ENCODE results near the gene CYSLTR2.

The CYSLTR2 gene

GRCh38 chr13:48645845-48646244, 7.9 kb upstream of the CYSLTR2 start:
- Histone ChIP-seq H3K4me1 (ENCODE audit: control insufficient read depth, low read depth, low read length) (no peaks in the 10 kb centered on the region), H3K9me3 (ENCODE audit: control insufficient read depth, low read depth, low read length) (no peaks in the 10 kb centered on the region), H3K4me3 (ENCODE audit: low read length) (no peak overlapping the region), H3K36me3 (ENCODE audit: control insufficient read depth, low read depth, low read length) (no peaks in the 10 kb centered on the region), H3K27me3 (ENCODE audit: control insufficient read depth, insufficient read depth, low read length) (no peaks in the 10 kb centered on the region), H3K27ac (ENCODE audit: low read length) (no peak overlapping the region), H3K9ac (ENCODE audit: low read length) (no peak overlapping the region)

GRCh38 chr13:48646791-48647190, 6.9 kb upstream of the CYSLTR2 start:
- Histone ChIP-seq H3K4me3 (ENCODE audit: low read length) (no peak overlapping the region), H3K9me3 (ENCODE audit: control insufficient read depth, low read depth, low read length) (no peaks in the 10 kb centered on the region), H3K27ac (ENCODE audit: low read length) (no peak overlapping the region), H3K9ac (ENCODE audit: low read length) (no peak overlapping the region), H3K27me3 (ENCODE audit: control insufficient read depth, insufficient read depth, low read length) (no peaks in the 10 kb centered on the region), H3K4me1 (ENCODE audit: control insufficient read depth, low read depth, low read length) (no peaks in the 10 kb centered on the region), H3K36me3 (ENCODE audit: control insufficient read depth, low read depth, low read length) (no peaks in the 10 kb centered on the region)

DNA sequence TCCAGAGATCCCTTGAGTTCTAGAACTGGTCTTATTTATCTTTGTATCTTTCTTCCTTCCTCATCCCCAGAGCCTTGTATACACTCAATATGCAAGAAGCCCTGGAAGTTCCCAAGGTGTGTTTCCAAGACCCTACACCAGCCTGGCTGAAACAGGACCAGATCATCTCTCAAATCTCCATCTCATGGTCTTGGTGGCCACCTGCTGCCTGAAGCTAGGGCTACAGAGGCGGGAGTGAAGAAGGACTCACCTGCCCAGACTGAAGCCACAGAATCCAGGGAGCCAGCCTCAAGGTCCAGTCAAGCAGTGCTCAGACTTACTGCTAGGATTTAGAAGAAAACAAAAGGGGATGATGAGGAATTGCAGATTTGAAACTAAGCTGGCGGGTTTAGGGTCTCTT, 6.1 kb upstream of the CYSLTR2 start:
- Histone ChIP-seq H3K36me3 (ENCODE audit: control insufficient read depth, low read depth, low read length) (no peaks in the 10 kb centered on the region), H3K4me3 (ENCODE audit: low read length) (no peak overlapping the region), H3K27ac (ENCODE audit: low read length) (no peak overlapping the region), H3K9me3 (ENCODE audit: control insufficient read depth, low read depth, low read length) (no peaks in the 10 kb centered on the region), H3K9ac (ENCODE audit: low read length) (no peak overlapping the region), H3K4me1 (ENCODE audit: control insufficient read depth, low read depth, low read length) (no peaks in the 10 kb centered on the region), H3K27me3 (ENCODE audit: control insufficient read depth, insufficient read depth, low read length) (no peaks in the 10 kb centered on the region)

GRCh38 chr13:48648446-48648845, 5.3 kb upstream of the CYSLTR2 start:
- Histone ChIP-seq H3K9me3 (ENCODE audit: control insufficient read depth, low read depth, low read length) (no peaks in the 10 kb centered on the region), H3K4me1 (ENCODE audit: control insufficient read depth, low read depth, low read length) (no peaks in the 10 kb centered on the region), H3K27me3 (ENCODE audit: control insufficient read depth, insufficient read depth, low read length) (no peaks in the 10 kb centered on the region), H3K27ac (ENCODE audit: low read length) (no peak overlapping the region), H3K36me3 (ENCODE audit: control insufficient read depth, low read depth, low read length) (no peaks in the 10 kb centered on the region), H3K9ac (ENCODE audit: low read length) (no peak overlapping the region), H3K4me3 (ENCODE audit: low read length) (no peak overlapping the region)

DNA sequence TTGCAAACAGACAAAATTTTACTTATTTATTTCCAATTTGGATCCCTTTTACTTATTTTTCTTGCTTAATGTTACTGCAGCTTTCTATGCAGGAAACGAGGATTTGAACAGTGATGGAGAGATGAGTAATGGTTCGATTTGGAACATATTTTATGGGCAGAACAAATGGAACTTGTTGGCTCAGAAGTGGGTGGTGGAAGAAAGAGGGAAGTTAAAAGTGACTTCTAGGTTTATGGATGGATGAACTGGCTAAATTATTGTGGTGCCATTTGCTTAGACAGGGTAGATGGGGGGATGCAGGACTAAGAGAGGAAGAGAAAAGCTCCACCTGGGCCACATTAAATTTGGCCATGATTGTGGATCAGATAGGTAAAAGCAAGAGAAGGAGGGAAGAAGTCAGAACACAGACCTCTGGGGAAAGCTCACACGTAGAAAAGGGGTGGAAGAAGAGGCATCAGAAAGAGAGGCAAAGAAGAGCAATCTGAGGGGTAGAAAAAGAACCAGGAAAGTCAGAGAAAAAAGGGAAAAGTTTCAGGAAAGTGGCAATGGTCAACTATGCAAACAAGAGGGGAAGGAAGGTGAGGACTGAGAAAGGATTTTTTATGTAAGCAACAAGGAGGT, 768 bp upstream of the CYSLTR2 start:
- Histone ChIP-seq H3K27ac (ENCODE audit: low read length) (no peak overlapping the region), H3K4me1 (ENCODE audit: control insufficient read depth, low read depth, low read length) (no peaks in the 10 kb centered on the region), H3K9ac (ENCODE audit: low read length) (no peak overlapping the region), H3K9me3 (ENCODE audit: control insufficient read depth, low read depth, low read length) (no peaks in the 10 kb centered on the region), H3K4me3 (ENCODE audit: low read length) (no peak overlapping the region), H3K27me3 (ENCODE audit: control insufficient read depth, insufficient read depth, low read length) (no peaks in the 10 kb centered on the region), H3K36me3 (ENCODE audit: control insufficient read depth, low read depth, low read length) (no peaks in the 10 kb centered on the region)

DNA sequence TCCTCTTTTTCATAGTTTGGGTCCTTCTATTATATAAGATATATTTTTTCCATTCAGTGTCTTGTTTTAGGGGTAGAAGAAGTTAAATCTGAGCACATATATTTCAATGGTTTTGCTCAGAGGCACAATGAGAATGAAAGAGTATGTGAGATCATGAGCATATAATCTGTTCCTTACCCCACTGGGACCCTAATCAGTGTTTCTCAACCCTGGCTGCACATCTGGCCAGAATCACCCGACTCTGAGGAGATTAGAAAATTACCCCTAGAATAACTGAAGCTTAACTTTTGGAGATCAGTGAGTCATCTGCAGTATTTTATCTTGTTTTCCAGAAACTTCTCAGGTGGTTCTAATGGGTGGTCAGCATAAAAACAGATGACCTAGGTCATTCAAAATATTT, 782 bp downstream of the CYSLTR2 start:
- H3K27me3 ChIP-seq (ENCODE audit: control insufficient read depth, insufficient read depth, low read length), result no peaks in the 10 kb centered on the region
- H3K9ac ChIP-seq (ENCODE audit: low read length), result no peak overlapping the region
- no peaks in the 10 kb centered on the region for H3K9me3 ChIP-seq (ENCODE audit: control insufficient read depth, low read depth, low read length)
- no peaks in the 10 kb centered on the region for H3K36me3 ChIP-seq (ENCODE audit: control insufficient read depth, low read depth, low read length)
- no peaks in the 10 kb centered on the region for H3K4me1 ChIP-seq (ENCODE audit: control insufficient read depth, low read depth, low read length)
- H3K27ac ChIP-seq (ENCODE audit: low read length), result no peak overlapping the region
- H3K4me3 ChIP-seq (ENCODE audit: low read length), result no peak overlapping the region

DNA sequence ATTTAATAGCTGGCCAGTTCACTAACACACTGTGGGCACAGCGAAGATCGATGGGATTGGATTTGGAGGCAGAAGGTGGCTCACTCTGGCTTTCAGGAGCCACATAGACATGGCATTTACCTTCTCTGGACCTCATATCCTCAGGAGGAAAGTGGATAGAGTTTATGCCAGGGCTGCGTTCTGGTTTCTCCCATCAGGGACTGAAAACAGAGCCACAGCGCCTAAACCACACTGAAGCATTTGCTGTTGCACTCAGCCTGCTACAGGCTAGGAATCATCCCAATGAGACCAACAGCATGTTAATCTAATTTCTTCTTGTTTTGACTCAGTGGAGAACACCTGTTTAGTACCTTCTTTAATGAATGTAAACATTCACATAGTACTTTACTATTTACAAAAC, 1.6 kb downstream of the CYSLTR2 start:
- H3K27ac ChIP-seq (ENCODE audit: low read length), result no peak overlapping the region
- no peaks in the 10 kb centered on the region for H3K4me1 ChIP-seq (ENCODE audit: control insufficient read depth, low read depth, low read length)
- no peaks in the 10 kb centered on the region for H3K27me3 ChIP-seq (ENCODE audit: control insufficient read depth, insufficient read depth, low read length)
- no peak overlapping the region for H3K9ac ChIP-seq (ENCODE audit: low read length)
- no peak overlapping the region for H3K4me3 ChIP-seq (ENCODE audit: low read length)
- H3K9me3 ChIP-seq (ENCODE audit: control insufficient read depth, low read depth, low read length), result no peaks in the 10 kb centered on the region
- H3K36me3 ChIP-seq (ENCODE audit: control insufficient read depth, low read depth, low read length), result no peaks in the 10 kb centered on the region

DNA sequence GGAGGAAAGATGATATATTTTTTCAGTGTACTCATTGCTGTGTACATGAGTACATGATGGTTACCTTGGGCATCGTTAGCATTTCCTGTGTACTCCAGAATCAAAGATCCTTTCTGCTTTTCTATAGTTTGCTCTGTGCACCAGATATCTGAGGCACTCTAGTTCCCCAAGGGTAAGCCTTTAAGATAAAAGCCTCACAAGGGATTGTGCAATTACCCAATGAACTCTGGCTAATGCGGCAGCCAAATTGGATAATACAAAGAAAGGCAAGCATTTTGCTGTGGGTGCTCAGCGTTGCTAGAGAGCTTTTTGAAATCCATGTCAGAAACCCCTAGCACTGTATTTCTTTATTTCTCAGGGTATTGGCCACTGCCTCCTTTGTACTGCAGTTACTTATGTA, 2.9 kb downstream of the CYSLTR2 start:
- Histone ChIP-seq H3K27me3 (ENCODE audit: control insufficient read depth, insufficient read depth, low read length) (no peaks in the 10 kb centered on the region), H3K9me3 (ENCODE audit: control insufficient read depth, low read depth, low read length) (no peaks in the 10 kb centered on the region), H3K4me3 (ENCODE audit: low read length) (no peak overlapping the region), H3K9ac (ENCODE audit: low read length) (no peak overlapping the region), H3K36me3 (ENCODE audit: control insufficient read depth, low read depth, low read length) (no peaks in the 10 kb centered on the region), H3K4me1 (ENCODE audit: control insufficient read depth, low read depth, low read length) (no peaks in the 10 kb centered on the region), H3K27ac (ENCODE audit: low read length) (no peak overlapping the region)

- Histone ChIP-seq H3K9me3 (ENCODE audit: control insufficient read depth, low read depth, low read length) (no peaks in the 10 kb centered on the region), H3K9ac (ENCODE audit: low read length) (no peak overlapping the region), H3K4me3 (ENCODE audit: low read length) (no peak overlapping the region), H3K4me1 (ENCODE audit: control insufficient read depth, low read depth, low read length) (no peaks in the 10 kb centered on the region), H3K27ac (ENCODE audit: low read length) (no peak overlapping the region), H3K36me3 (ENCODE audit: control insufficient read depth, low read depth, low read length) (no peaks in the 10 kb centered on the region), H3K27me3 (ENCODE audit: control insufficient read depth, insufficient read depth, low read length) (no peaks in the 10 kb centered on the region)
Measured at GRCh38 chr13:48660361-48661076, 6.8 kb downstream of the CYSLTR2 start.

DNA sequence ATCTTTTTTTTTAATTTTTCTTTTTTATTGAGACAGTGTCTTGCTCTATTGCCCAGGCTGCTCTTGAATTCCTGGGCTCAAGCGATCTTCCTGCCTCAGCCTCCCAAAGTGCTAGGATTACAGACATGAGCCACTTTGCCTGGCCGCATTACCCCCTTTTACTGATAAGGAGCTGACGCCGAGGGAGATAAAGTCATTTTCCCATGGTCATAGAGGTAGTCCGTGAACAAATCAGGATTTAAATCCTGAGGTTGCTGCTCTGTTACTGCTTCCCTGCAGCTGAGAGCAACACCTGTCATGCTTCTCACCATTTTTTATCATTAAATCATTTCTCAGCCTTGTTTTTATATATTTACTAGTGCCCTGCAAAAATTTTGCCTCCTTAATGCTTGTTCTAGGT, 7.4 kb downstream of the CYSLTR2 start:
- no peaks in the 10 kb centered on the region for H3K9me3 ChIP-seq (ENCODE audit: control insufficient read depth, low read depth, low read length)
- no peak overlapping the region for H3K9ac ChIP-seq (ENCODE audit: low read length)
- no peaks in the 10 kb centered on the region for H3K27me3 ChIP-seq (ENCODE audit: control insufficient read depth, insufficient read depth, low read length)
- H3K4me1 ChIP-seq (ENCODE audit: control insufficient read depth, low read depth, low read length), result no peaks in the 10 kb centered on the region
- H3K27ac ChIP-seq (ENCODE audit: low read length), result no peak overlapping the region
- no peaks in the 10 kb centered on the region for H3K36me3 ChIP-seq (ENCODE audit: control insufficient read depth, low read depth, low read length)
- H3K4me3 ChIP-seq (ENCODE audit: low read length), result no peak overlapping the region

DNA sequence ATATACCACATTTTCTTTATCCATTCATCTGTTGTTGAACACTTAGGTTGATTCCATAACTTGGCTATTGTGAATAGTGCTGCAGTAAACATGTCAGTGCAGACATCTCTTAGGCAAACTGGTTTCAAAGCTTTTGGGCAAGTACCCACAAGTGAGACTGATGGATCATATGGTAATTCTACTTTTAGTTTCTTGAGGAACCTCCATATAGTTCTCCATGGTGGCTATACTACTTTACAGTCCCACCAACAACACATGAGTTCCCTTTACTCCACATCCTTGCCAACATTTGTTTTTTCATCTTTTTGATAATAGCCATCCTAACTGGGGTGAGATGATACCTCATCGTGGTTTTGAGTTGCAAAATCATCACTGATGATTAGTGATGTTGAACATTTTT, 8.5 kb downstream of the CYSLTR2 start:
- Histone ChIP-seq H3K27me3 (ENCODE audit: control insufficient read depth, insufficient read depth, low read length) (no peaks in the 10 kb centered on the region), H3K36me3 (ENCODE audit: control insufficient read depth, low read depth, low read length) (no peaks in the 10 kb centered on the region), H3K4me3 (ENCODE audit: low read length) (no peak overlapping the region), H3K27ac (ENCODE audit: low read length) (no peak overlapping the region), H3K9me3 (ENCODE audit: control insufficient read depth, low read depth, low read length) (no peaks in the 10 kb centered on the region), H3K4me1 (ENCODE audit: control insufficient read depth, low read depth, low read length) (no peaks in the 10 kb centered on the region), H3K9ac (ENCODE audit: low read length) (no peak overlapping the region)

DNA sequence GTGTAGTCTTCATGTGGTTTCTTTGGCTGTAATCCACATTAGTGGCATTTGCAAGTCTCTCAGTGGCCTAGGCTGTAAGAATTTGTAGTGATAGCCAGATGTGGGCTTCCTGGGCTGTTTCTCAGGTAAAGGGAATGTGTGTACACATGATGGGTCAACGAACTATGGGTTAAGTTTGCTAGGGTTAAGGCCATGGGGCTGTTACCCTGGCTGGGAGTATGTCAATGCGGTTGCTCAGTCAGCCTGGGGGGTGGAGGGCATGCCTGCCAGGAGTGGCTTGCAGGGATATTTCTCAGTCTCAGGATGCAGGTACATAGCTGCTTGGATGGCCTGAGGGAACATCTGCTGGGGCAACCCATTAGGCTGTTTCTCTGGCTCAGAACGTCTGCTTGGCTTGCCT, 13.4 kb downstream of the CYSLTR2 start:
- Histone ChIP-seq H3K27me3 (ENCODE audit: control insufficient read depth, insufficient read depth, low read length) (no peaks in the 10 kb centered on the region), H3K36me3 (ENCODE audit: control insufficient read depth, low read depth, low read length) (no peaks in the 10 kb centered on the region), H3K27ac (ENCODE audit: low read length) (no peak overlapping the region), H3K9ac (ENCODE audit: low read length) (no peak overlapping the region), H3K9me3 (ENCODE audit: control insufficient read depth, low read depth, low read length) (peaks cover 5% of the 10 kb centered on the region), H3K4me1 (ENCODE audit: control insufficient read depth, low read depth, low read length) (no peaks in the 10 kb centered on the region), H3K4me3 (ENCODE audit: low read length) (no peak overlapping the region)
